GM12874 (cell line): ENCODE results near the gene FAM210A.

Experiments used
- TF ChIP-seq, protein P1 (sequence below): IDR thresholded peaks from 2 replicates; pipeline ENCODE4 v1.5.1; 2011; ENCODE audit warnings: low read depth, mild to moderate bottlenecking, control low read depth, low read length, moderate library complexity; ENCODE audit not compliant: insufficient read depth

The FAM210A gene

DNA sequence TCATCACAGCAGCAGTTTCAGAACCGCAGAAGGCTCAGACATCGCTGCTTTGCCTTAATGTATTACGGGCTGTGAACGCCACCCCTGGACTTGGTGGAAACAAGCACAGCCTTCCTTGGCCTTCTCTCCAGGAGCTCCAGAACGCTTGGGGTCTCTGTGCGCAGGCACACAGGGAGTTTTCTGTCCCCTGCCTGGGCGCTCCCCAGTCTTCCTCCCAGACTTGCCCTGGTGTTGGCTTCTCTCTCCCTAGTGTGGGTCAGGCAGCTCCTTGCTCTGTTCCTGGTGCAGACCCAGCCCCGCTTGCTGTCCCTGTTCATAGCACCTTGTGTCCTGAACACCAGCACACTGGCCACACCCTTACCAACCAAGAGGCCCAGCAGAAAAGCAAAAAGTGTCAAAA is 103.6 kb downstream of the FAM210A start:
- TF ChIP-seq, protein P1, sequence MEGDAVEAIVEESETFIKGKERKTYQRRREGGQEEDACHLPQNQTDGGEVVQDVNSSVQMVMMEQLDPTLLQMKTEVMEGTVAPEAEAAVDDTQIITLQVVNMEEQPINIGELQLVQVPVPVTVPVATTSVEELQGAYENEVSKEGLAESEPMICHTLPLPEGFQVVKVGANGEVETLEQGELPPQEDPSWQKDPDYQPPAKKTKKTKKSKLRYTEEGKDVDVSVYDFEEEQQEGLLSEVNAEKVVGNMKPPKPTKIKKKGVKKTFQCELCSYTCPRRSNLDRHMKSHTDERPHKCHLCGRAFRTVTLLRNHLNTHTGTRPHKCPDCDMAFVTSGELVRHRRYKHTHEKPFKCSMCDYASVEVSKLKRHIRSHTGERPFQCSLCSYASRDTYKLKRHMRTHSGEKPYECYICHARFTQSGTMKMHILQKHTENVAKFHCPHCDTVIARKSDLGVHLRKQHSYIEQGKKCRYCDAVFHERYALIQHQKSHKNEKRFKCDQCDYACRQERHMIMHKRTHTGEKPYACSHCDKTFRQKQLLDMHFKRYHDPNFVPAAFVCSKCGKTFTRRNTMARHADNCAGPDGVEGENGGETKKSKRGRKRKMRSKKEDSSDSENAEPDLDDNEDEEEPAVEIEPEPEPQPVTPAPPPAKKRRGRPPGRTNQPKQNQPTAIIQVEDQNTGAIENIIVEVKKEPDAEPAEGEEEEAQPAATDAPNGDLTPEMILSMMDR, result no peak

- TF ChIP-seq, protein P1, result no peak
These were observed 104.3 kb downstream of the FAM210A start for GRCh38 chr18:13621886-13622619.

GRCh38 chr18:13621446-13621849 is 104.9 kb downstream of the FAM210A start:
- TF ChIP-seq, protein P1, result no peak

- TF ChIP-seq, protein P1, result no peak
These were observed 105.4 kb downstream of the FAM210A start for GRCh38 chr18:13620818-13621445.

GRCh38 chr18:13620206-13620672 is 106.1 kb downstream of the FAM210A start:
- TF ChIP-seq, protein P1, result no peak

GRCh38 chr18:13619505-13620205 is 106.7 kb downstream of the FAM210A start:
- TF ChIP-seq, protein P1, result no peak

GRCh38 chr18:13618760-13619438 is 107.5 kb downstream of the FAM210A start:
- TF ChIP-seq, protein P1, result no peak
